Nephron progenitor cell (in vitro differentiated cells): ENCODE results near the gene USP43.

Experiments
- DNase-seq: peaks from one replicate; pipeline ENCODE4 v3.0.0; 2021
- H3K27ac Mint-ChIP-seq: 2 replicates; pipeline ENCODE4 v1.8.0; 2021; ENCODE audit warnings: mild to moderate bottlenecking, moderate library complexity, mixed read lengths
- H3K27me3 Mint-ChIP-seq: 2 replicates; pipeline ENCODE4 v1.8.0; 2021; ENCODE audit warnings: mild to moderate bottlenecking, low read depth, mixed read lengths; ENCODE audit not compliant: poor library complexity
- H3K36me3 Mint-ChIP-seq: 2 replicates; pipeline ENCODE4 v1.8.0; 2021; ENCODE audit warnings: low read depth, mixed read lengths
- H3K4me1 Mint-ChIP-seq: 2 replicates; pipeline ENCODE4 v1.8.0; 2021; ENCODE audit warnings: mixed read lengths
- H3K4me3 Mint-ChIP-seq: 2 replicates; pipeline ENCODE4 v1.8.0; 2021; ENCODE audit warnings: mild to moderate bottlenecking, moderate library complexity, mixed read lengths
- H3K9me3 Mint-ChIP-seq: 2 replicates; pipeline ENCODE4 v1.8.0; 2021; ENCODE audit warnings: mild to moderate bottlenecking, moderate library complexity, mixed read lengths
- CTCF ChIP-seq: fragments of 200-600 bp; sonication (generic); IDR thresholded peaks from 2 replicates; pipeline ENCODE4 v1.5.0; 2021; ENCODE audit warnings: antibody characterized with exemption

Gene USP43

GRCh38 chr17:9768381-9768934 lies 123.1 kb downstream of the USP43 start:
- Mint-ChIP-seq H3K36me3 (no peaks in the 10 kb centered on the region), H3K9me3 (no peaks in the 10 kb centered on the region), H3K4me3 (no peak overlapping the region), H3K27me3 (peaks cover 22% of the 10 kb centered on the region), H3K4me1 (peaks cover 15% of the 10 kb centered on the region), H3K27ac (no peak overlapping the region)
- TF ChIP-seq CTCF, result peak; percentile 68
- no peak for DNase-seq

GRCh38 chr17:9769036-9769695 lies 123.8 kb downstream of the USP43 start:
- no peak for DNase-seq
- no peak overlapping the region for H3K27ac Mint-ChIP-seq
- peaks cover 8% of the 10 kb centered on the region for H3K4me1 Mint-ChIP-seq
- H3K36me3 Mint-ChIP-seq, result no peaks in the 10 kb centered on the region
- TF ChIP-seq CTCF, result no peak
- no peak overlapping the region for H3K4me3 Mint-ChIP-seq
- peaks cover 22% of the 10 kb centered on the region for H3K27me3 Mint-ChIP-seq
- H3K9me3 Mint-ChIP-seq, result no peaks in the 10 kb centered on the region

GRCh38 chr17:9771465-9771864 lies 126.1 kb downstream of the USP43 start:
- peaks cover 5% of the 10 kb centered on the region for H3K4me1 Mint-ChIP-seq
- no peaks in the 10 kb centered on the region for H3K36me3 Mint-ChIP-seq
- no peak overlapping the region for H3K27ac Mint-ChIP-seq
- H3K27me3 Mint-ChIP-seq, result peaks cover 7% of the 10 kb centered on the region
- H3K9me3 Mint-ChIP-seq, result peaks cover 9% of the 10 kb centered on the region
- no peak for TF ChIP-seq CTCF
- no peak for DNase-seq
- no peak overlapping the region for H3K4me3 Mint-ChIP-seq

GRCh38 chr17:9772658-9773057 lies 127.3 kb downstream of the USP43 start:
- no peak for TF ChIP-seq CTCF
- H3K9me3 Mint-ChIP-seq, result peaks cover 15% of the 10 kb centered on the region
- no peaks in the 10 kb centered on the region for H3K4me1 Mint-ChIP-seq
- H3K4me3 Mint-ChIP-seq, result no peak overlapping the region
- peaks cover 4% of the 10 kb centered on the region for H3K27me3 Mint-ChIP-seq
- H3K27ac Mint-ChIP-seq, result peak overlapping the region; percentile 51
- DNase-seq, result no peak
- no peaks in the 10 kb centered on the region for H3K36me3 Mint-ChIP-seq

GRCh38 chr17:9776911-9777310 lies 131.6 kb downstream of the USP43 start:
- no peak for DNase-seq
- Mint-ChIP-seq H3K4me3 (no peak overlapping the region), H3K27me3 (peaks cover 4% of the 10 kb centered on the region), H3K9me3 (peaks cover 15% of the 10 kb centered on the region), H3K36me3 (no peaks in the 10 kb centered on the region), H3K27ac (no peak overlapping the region), H3K4me1 (no peaks in the 10 kb centered on the region)
- no peak for TF ChIP-seq CTCF
